ENCODE data around the gene TMEM163. TPM values are rescaled to one million over a fixed set of nuclear protein-coding genes. Genes with fewer than 3 reads are reported as not detected.
A peak's percentile ranks its signal among the peaks of the same experiment; 100 is the strongest.

TMEM163 gene
- total and polyA plus RNA-seq, 2 of the 13 experiments (the other 11 are each of a cell fraction or from before 2014, with no cell fraction given) = 0.05 TPM; not detected in 1

DNA sequence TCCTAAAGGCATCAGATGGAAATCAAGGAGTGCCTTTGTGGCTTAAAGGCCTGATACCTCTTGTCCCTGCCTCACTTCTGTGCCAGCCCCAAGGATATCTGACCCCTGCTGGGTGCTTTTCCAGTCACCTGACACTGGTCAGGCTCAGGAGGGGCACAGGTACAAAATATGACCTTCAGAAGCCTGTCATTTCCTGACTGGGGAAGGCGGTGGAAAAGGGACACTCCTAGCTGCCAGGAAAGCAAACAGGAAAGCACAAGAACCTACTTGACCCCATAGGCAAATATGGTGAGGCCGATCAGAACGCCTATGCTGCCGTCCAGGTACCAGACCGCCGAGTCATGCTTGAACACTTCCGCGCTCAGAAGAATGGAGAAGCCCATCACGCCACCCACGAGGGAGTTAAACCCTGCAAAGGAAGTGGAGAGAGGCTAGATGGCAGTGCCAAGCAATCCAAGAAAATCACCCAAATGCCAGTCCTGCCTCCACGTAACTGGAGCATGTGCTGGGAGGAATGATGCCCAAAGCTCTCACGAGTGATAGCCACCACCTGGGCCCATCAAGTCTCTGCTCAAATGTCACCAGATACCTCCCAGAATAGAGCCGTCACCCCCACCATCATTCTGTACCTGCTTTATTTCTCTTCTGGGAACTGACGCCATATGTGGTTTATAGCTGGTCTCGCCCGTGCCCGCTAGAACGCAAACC, 260.9 kb downstream of the TMEM163 start (continued):
- TF ChIP-seq, protein P1, sequence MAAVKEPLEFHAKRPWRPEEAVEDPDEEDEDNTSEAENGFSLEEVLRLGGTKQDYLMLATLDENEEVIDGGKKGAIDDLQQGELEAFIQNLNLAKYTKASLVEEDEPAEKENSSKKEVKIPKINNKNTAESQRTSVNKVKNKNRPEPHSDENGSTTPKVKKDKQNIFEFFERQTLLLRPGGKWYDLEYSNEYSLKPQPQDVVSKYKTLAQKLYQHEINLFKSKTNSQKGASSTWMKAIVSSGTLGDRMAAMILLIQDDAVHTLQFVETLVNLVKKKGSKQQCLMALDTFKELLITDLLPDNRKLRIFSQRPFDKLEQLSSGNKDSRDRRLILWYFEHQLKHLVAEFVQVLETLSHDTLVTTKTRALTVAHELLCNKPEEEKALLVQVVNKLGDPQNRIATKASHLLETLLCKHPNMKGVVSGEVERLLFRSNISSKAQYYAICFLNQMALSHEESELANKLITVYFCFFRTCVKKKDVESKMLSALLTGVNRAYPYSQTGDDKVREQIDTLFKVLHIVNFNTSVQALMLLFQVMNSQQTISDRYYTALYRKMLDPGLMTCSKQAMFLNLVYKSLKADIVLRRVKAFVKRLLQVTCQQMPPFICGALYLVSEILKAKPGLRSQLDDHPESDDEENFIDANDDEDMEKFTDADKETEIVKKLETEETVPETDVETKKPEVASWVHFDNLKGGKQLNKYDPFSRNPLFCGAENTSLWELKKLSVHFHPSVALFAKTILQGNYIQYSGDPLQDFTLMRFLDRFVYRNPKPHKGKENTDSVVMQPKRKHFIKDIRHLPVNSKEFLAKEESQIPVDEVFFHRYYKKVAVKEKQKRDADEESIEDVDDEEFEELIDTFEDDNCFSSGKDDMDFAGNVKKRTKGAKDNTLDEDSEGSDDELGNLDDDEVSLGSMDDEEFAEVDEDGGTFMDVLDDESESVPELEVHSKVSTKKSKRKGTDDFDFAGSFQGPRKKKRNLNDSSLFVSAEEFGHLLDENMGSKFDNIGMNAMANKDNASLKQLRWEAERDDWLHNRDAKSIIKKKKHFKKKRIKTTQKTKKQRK (IDR thresholded peaks at IDR 0.05; ENCODE audit: low read length) = no peak
- TF ChIP-seq, protein P2, sequence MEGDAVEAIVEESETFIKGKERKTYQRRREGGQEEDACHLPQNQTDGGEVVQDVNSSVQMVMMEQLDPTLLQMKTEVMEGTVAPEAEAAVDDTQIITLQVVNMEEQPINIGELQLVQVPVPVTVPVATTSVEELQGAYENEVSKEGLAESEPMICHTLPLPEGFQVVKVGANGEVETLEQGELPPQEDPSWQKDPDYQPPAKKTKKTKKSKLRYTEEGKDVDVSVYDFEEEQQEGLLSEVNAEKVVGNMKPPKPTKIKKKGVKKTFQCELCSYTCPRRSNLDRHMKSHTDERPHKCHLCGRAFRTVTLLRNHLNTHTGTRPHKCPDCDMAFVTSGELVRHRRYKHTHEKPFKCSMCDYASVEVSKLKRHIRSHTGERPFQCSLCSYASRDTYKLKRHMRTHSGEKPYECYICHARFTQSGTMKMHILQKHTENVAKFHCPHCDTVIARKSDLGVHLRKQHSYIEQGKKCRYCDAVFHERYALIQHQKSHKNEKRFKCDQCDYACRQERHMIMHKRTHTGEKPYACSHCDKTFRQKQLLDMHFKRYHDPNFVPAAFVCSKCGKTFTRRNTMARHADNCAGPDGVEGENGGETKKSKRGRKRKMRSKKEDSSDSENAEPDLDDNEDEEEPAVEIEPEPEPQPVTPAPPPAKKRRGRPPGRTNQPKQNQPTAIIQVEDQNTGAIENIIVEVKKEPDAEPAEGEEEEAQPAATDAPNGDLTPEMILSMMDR (CRISPR knock-in tag; IDR thresholded peaks at IDR 0.05) = peak; percentile 65
- TF ChIP-seq FOXA3 (CRISPR knock-in tag; IDR thresholded peaks at IDR 0.05) (peak; percentile 57; the same call in 1 of the 2 replicates), HMG20B (CRISPR knock-in tag; conservative IDR thresholded peaks at IDR 0.05) (0 out of 2 replicates have a peak, but pooled peaks have one; percentile 32), SOX6 (IDR thresholded peaks at IDR 0.05) (no peak), SOX6 (CRISPR knock-in tag; IDR thresholded peaks at IDR 0.05) (peak; percentile 68), POLR2G (IDR thresholded peaks at IDR 0.05; ENCODE audit: low read depth, low read length) (0 out of 2 replicates have a peak, but pooled peaks have one; percentile 23), TFE3 (CRISPR knock-in tag; IDR thresholded peaks at IDR 0.05) (peak; percentile 98), SMYD3 (CRISPR knock-in tag; IDR thresholded peaks at IDR 0.05) (0 out of 2 replicates have a peak, but pooled peaks have one; percentile 46), NONO (IDR thresholded peaks at IDR 0.05) (no peak), NONO (CRISPR knock-in tag; conservative IDR thresholded peaks at IDR 0.05) (peak; percentile 33; the same call in 1 of the 2 replicates), DDIT3 (CRISPR knock-in tag; IDR thresholded peaks at IDR 0.05) (no peak), ZNF331 (CRISPR knock-in tag; IDR thresholded peaks at IDR 0.05) (no peak), HNF4A (CRISPR knock-in tag; IDR thresholded peaks at IDR 0.05) (peak; percentile 62), SIX1 (CRISPR knock-in tag; IDR thresholded peaks at IDR 0.05; ENCODE audit: borderline replicate concordance) (peak; percentile 46; the same call in 1 of the 2 replicates), TARDBP (CRISPR knock-in tag; IDR thresholded peaks at IDR 0.05) (peak; percentile 89; the same call in 1 of the 2 replicates), ZEB1 (IDR thresholded peaks at IDR 0.05; ENCODE audit: insufficient replicate concordance, low read depth) (peak; percentile 83), ADNP (CRISPR knock-in tag; IDR thresholded peaks at IDR 0.05) (no peak)
- TF ChIP-seq, protein P3, sequence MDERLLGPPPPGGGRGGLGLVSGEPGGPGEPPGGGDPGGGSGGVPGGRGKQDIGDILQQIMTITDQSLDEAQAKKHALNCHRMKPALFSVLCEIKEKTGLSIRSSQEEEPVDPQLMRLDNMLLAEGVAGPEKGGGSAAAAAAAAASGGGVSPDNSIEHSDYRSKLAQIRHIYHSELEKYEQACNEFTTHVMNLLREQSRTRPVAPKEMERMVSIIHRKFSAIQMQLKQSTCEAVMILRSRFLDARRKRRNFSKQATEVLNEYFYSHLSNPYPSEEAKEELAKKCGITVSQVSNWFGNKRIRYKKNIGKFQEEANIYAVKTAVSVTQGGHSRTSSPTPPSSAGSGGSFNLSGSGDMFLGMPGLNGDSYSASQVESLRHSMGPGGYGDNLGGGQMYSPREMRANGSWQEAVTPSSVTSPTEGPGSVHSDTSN (CRISPR knock-in tag; IDR thresholded peaks at IDR 0.05) = no peak

Data from HepG2 (cell line).